Nephron (organoid): Measurements from ENCODE around the gene CYB561.

Source experiments
- H3K27ac Mint-ChIP-seq, 3 experiments: 2 replicates each; pipeline ENCODE4 v1.8.0; 2020; ENCODE audit warnings: mixed read lengths in 3 of 3, mild to moderate bottlenecking in 2 of 3, moderate library complexity in 1 of 3
- H3K27me3 Mint-ChIP-seq: 2 replicates; pipeline ENCODE4 v1.8.0; 2021; ENCODE audit warnings: low read depth, mild to moderate bottlenecking, moderate library complexity, mixed read lengths
- H3K36me3 Mint-ChIP-seq: 2 replicates; pipeline ENCODE4 v1.8.0; 2020; ENCODE audit warnings: low read depth, mixed read lengths
- H3K4me1 Mint-ChIP-seq: 2 replicates; pipeline ENCODE4 v1.8.0; 2020; ENCODE audit warnings: mixed read lengths
- H3K4me3 Mint-ChIP-seq, 3 experiments: 2 replicates each; pipeline ENCODE4 v1.8.0; 2020; ENCODE audit warnings: mild to moderate bottlenecking in 3 of 3, mixed read lengths in 3 of 3, moderate library complexity in 2 of 3
- H3K9me3 Mint-ChIP-seq: 2 replicates; pipeline ENCODE4 v1.8.0; 2020; ENCODE audit warnings: mixed read lengths
- TF ChIP-seq, protein P1 (sequence below), 3 experiments: fragments of 200-600 bp; sonication (generic); IDR thresholded peaks; one replicate each; pipeline ENCODE4 v1.5.0; 2021; ENCODE audit warnings: antibody characterized with exemption in 3 of 3; ENCODE audit not compliant: unreplicated experiment in 3 of 3

CYB561 gene

DNA sequence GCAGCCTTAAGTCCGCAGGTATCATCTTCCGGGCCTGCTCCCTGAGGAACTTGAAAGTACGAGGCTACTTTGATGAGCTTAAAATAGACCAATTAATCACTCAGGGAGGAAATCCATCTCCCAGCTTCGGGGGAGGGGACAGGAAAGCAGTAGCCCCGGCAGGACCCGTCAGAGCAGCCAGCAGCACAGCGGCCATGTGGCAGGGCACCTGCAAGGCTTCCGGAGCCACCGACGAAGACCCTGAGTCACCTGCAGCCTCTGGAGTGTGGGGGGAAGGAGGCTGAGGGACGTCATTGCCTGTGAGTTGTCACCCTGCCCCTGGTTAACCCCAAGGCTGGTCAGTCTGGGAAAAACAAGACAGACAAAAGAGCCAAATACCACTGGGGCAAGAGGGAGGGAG is 4.4 kb upstream of the CYB561 start:
- TF ChIP-seq, protein P1, sequence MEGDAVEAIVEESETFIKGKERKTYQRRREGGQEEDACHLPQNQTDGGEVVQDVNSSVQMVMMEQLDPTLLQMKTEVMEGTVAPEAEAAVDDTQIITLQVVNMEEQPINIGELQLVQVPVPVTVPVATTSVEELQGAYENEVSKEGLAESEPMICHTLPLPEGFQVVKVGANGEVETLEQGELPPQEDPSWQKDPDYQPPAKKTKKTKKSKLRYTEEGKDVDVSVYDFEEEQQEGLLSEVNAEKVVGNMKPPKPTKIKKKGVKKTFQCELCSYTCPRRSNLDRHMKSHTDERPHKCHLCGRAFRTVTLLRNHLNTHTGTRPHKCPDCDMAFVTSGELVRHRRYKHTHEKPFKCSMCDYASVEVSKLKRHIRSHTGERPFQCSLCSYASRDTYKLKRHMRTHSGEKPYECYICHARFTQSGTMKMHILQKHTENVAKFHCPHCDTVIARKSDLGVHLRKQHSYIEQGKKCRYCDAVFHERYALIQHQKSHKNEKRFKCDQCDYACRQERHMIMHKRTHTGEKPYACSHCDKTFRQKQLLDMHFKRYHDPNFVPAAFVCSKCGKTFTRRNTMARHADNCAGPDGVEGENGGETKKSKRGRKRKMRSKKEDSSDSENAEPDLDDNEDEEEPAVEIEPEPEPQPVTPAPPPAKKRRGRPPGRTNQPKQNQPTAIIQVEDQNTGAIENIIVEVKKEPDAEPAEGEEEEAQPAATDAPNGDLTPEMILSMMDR (IDR thresholded peaks at IDR 0.05; ENCODE audit: unreplicated experiment in 3 of 3) = no peak
- Mint-ChIP-seq H3K27me3 (peaks cover 17% of the 10 kb centered on the region), H3K36me3 (peaks cover 3% of the 10 kb centered on the region), H3K27ac (no peak overlapping the region), H3K4me1 (peaks cover 26% of the 10 kb centered on the region), H3K4me3 (no peak overlapping the region), H3K9me3 (peaks cover 3% of the 10 kb centered on the region)

DNA sequence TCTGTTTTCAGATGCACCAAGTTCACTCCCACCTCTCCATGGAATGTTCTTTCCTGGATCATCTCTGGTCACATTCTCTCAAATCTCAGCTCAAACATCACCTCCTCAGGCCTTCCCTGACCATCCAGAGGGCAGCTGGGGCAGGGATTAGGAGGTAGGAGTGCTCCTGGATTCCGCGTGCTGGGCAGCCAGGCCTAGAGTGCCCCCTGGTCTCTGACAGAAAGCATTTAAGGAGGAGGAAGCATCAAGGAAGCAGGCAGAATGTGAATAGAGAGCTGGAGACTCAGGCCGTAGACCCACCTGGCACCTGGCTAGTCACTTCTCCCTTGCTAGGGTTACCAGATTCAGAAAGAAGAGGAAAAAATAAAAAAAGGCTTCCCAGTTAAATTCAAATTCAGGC is 2.5 kb upstream of the CYB561 start:
- Mint-ChIP-seq H3K27me3 (peaks cover 20% of the 10 kb centered on the region), H3K4me3 (peak overlapping the region; percentile 51 to 76 (median 71)), H3K9me3 (no peaks in the 10 kb centered on the region), H3K36me3 (no peaks in the 10 kb centered on the region), H3K4me1 (peaks cover 32% of the 10 kb centered on the region), H3K27ac (peak overlapping the region; percentile 88 to 96 (median 88))
- TF ChIP-seq, protein P1 (IDR thresholded peaks at IDR 0.05; ENCODE audit: unreplicated experiment in 3 of 3) = no peak

DNA sequence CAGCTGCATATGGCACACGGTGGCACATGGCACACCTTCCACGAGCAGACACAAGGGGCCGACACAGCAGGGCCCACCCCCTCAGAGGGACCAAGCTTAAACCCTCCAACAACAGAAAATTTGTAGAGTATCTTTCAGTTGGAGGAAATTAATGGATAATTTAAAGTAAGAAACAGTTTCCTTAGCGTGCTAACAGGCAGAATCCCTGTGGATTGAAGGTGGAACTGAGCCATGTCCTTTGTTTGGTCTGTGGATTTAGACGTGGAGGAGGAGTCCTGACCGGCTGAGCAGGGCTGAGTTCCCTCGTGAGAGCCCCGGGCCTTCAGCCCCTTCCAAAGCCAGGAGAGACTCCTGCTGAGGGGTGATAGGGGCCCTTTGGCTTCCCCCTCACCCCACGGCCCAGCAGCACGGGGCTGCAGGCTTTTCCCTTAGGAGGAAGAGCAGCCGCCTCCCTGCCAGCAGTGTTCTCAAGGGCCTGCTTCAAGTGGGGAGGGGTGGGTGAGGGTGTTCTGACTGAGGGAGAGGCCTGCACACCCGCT is 1.4 kb upstream of the CYB561 start:
- TF ChIP-seq, protein P1 (IDR thresholded peaks at IDR 0.05; ENCODE audit: unreplicated experiment in 3 of 3) = no peak
- Mint-ChIP-seq H3K9me3 (no peaks in the 10 kb centered on the region), H3K27ac (peak overlapping the region; percentile 88 to 96 (median 93)), H3K4me1 (peaks cover 32% of the 10 kb centered on the region), H3K27me3 (peaks cover 20% of the 10 kb centered on the region), H3K36me3 (no peaks in the 10 kb centered on the region), H3K4me3 (peak overlapping the region; percentile 48 to 68 (median 65))

DNA sequence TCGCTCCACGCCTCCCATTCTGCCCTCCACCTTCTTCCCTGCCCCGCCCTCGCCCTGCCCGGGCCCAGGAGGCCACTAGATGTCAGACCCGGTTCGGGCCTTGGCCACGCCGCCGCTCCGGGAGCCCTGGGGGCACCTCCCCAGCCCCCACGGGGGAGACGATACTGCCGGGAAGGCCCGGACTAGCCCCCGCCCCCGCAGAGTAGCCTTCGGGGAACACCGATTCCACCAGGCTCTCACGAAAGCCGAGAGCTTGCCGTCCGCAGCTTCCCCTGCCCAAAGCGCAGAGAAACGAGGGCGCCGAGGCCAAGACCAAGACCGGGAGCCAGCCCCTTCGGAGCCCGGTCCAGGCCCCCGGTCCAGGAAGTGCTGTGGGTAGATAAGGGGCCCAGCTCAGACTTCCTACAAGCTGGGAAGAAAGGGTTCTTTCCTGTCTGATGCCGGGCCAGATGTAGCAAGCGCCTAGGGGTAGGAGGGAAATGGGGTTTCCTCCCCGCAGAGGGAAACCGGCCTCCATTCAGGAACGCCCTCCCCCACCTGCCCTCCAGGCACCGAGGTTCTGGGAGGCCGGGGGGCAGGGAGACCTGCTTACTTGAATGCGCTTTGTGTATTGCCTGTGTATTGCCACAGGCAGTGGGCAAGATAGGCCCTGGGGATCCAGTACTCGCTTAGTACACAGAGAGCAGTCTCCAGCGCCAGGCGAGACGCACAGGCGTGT is 806 bp upstream of the CYB561 start:
- Mint-ChIP-seq H3K9me3 (no peaks in the 10 kb centered on the region), H3K4me1 (peaks cover 30% of the 10 kb centered on the region), H3K27me3 (peaks cover 20% of the 10 kb centered on the region), H3K4me3 (peak overlapping the region; percentile 48 to 68 (median 65)), H3K36me3 (no peaks in the 10 kb centered on the region), H3K27ac (peak overlapping the region; percentile 88 to 96 (median 93))
- TF ChIP-seq, protein P1 (IDR thresholded peaks at IDR 0.05; ENCODE audit: unreplicated experiment in 3 of 3) = no peak

DNA sequence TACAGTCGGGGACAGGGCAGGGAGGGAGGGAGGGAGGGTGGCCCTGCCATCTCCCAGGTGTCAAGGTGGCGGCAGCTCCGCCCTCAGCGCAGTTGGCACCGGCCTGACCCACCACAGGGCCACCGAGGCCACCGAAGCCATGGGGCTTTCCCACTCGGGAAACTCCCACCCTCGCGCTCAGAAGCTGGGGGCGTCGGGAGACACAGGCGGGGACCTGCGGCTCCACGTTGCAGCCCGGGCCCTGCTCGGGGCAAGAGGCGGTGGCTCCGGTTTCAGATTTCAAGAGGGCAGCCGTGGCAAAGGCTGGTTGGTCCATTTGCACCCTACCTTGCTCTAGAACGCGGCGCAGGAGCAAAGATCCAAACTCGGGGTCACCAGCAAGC is 544 bp downstream of the CYB561 start:
- Mint-ChIP-seq H3K36me3 (no peaks in the 10 kb centered on the region), H3K9me3 (no peaks in the 10 kb centered on the region), H3K4me3 (peak overlapping the region; percentile 80 to 82 (median 82)), H3K4me1 (peaks cover 27% of the 10 kb centered on the region), H3K27me3 (peaks cover 18% of the 10 kb centered on the region), H3K27ac (peak overlapping the region; percentile 57 to 77 (median 64))
- TF ChIP-seq, protein P1 (IDR thresholded peaks at IDR 0.05; ENCODE audit: unreplicated experiment in 3 of 3) = no peak

DNA sequence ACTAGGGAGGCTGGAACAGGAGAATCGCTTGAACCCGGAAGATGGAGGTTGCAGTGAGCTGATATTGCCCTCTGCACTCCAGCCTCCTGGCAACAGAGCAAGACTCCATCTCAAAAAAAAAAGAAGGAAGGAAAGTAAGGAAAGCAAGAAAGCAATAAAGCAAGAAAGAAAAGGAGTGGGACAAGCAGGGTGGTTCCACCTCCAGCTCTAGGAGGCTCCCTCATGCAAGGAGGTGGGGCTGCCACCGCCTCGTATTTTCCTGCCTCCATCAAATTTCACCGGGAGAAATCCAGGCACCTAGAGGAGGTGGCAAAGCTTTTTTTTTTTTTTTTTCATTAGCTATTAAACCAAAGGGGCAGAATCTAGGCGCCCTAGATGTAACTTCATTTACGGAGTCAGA is 1.0 kb downstream of the CYB561 start:
- H3K9me3 Mint-ChIP-seq = no peaks in the 10 kb centered on the region
- H3K4me1 Mint-ChIP-seq = peaks cover 22% of the 10 kb centered on the region
- H3K27ac Mint-ChIP-seq = peak overlapping the region; percentile 57 to 77 (median 64)
- H3K36me3 Mint-ChIP-seq = no peaks in the 10 kb centered on the region
- H3K4me3 Mint-ChIP-seq = peak overlapping the region; percentile 80 to 82 (median 82)
- peaks cover 13% of the 10 kb centered on the region for H3K27me3 Mint-ChIP-seq
- TF ChIP-seq, protein P1 (IDR thresholded peaks at IDR 0.05; ENCODE audit: unreplicated experiment in 3 of 3) = no peak
